HG02973 (cell line): ENCODE results near the gene NEU1.
A peak's percentile ranks its signal among the peaks of the same experiment; 100 is the strongest.
"Not testable (repeated sequence)": the region's sequence is repeated elsewhere in the genome, so short reads cannot be mapped to it uniquely, and the experiment has no call there.

Experiments
- ATAC-seq: cut with Tn5 transposase; IDR thresholded peaks from one replicate; pipeline ENCODE4 v1.9.1; 2021; ENCODE audit warnings: moderate library complexity; ENCODE audit not compliant: unreplicated experiment

Gene NEU1

DNA sequence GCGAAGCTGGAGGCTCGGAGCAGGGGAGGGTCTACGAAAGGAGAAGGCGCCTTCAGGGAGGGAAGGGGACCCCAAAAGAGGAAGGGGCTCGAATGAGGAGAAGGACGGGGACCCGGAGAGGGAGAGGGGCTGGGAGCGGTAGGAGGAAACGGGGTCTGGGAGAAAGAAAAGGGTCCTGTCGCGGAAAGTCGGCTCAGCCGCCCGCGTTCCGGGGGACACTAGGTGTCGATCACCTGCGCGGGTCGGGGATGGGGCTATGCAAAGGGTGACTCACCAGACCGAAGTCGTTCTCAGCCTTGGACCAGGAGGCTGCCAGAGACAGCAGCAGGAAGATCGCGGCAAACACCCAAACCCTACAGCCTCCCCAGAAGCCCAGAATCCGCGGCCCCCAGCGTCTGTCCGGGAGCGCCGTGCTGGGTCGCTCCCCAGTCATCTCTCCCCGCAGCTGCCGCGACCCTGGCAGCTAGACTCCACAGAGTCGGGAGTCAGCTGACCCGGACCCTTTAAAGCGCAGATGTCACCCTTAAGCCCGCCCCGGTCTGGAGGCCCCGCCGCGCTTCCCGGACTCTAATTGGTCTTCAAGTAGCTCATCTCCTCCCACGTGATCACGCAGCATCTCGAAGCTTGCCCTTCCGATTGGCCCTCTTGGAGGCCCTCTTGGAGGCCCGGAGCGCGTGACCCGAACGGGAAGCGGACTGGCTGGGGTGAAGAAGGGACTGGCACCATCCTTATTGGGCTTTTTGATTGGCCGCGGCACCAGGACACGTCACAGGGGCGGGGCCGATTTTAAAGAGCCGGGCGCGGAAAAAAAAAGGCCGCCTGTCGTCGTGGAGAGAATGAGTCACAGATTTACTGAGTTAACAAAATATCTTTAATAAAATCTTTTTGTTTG is at the start of gene NEU1:
TSS of gene NEU1 (minus strand) at position 478 of the 892 bp plus-strand sequence. CDS start at position 433, 45 bp downstream.
- peak; percentile 75 for ATAC-seq

GRCh38 chr6:31911826-31912585 is 49.4 kb upstream of the NEU1 start:
- no peak for ATAC-seq

- not testable (repeated sequence) for ATAC-seq
Observed at GRCh38 chr6:31909298-31909697, 46.7 kb upstream of the NEU1 start.

GRCh38 chr6:31908791-31909190 is 46.2 kb upstream of the NEU1 start:
- peak; percentile 73 for ATAC-seq

DNA sequence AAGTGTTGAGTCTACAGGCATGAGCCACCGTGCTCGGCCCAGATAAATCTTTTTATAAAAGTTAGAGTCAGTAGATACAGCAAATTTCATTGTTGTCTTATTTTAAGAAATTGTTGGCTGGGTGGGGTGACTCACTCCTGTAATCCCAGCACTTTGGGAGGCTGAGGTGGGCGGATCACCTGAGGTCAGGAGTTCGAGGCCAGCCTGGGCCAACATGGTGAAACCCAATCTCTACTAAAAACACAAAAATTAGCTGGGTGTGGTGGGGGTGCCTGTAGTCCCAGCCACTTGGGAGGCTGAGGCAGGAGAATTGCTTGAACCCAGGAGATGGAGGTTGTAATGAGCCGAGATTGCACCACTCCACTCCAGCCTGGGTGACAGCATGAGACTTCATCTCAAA is 45.6 kb upstream of the NEU1 start:
- ATAC-seq = not testable (repeated sequence)

DNA sequence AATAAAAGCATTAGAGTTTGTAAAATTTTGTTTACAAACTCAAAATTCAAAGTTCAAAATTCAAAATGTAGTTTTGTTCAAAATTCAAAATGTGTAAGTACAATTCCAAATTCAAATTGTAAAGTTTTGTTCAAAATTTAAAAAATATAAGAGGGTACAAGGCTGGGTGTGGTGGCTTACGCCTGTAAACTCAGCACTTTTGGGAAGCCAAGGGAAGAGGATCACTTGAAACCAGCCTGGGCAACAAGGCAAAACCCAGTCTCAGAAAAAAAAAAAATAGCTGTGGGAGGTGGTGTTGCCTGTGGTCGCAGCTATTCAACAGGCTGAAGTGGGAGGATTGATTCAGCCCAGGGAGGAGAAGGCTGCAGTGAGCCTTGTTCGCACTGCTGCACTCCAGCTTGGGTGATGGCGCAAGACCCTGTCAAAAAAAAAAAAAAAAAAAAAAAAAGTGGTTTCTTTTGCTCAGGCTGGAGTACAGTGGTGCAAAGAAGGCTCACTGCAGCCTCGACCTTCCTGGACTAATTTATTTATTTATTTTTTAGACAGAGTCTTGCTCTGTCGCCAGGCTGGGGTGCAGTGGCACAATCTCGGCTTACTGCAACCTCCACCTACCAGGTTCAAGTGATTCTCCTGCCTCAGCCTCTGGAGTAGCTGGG is 44.7 kb upstream of the NEU1 start:
- ATAC-seq = no peak

DNA sequence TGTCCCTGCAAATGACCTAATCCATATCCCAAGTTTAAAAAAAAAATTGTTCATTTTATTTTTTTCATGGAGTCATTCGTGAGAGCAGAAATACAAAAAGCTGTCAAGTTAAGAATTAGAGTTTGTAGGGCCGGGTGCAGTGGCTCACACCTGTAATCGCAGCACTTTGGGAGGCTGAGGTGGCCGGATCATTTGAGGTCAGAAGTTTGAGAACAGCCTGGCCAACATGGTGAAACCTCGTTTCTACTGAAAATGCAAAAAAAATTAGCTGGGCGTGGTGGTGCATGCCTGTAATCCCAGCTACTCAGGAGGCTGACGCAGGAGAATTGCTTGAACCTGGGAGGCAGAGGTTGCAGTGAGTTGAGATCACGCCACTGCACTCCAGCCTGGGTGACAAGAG is 44.1 kb upstream of the NEU1 start:
- not testable (repeated sequence) for ATAC-seq

- ATAC-seq = no peak
Observed at GRCh38 chr6:31906122-31906521, 43.5 kb upstream of the NEU1 start.

GRCh38 chr6:31905041-31905440 is 42.4 kb upstream of the NEU1 start:
- ATAC-seq = no peak

- no peak for ATAC-seq
Observed at GRCh38 chr6:31903957-31904356, 41.3 kb upstream of the NEU1 start.

DNA sequence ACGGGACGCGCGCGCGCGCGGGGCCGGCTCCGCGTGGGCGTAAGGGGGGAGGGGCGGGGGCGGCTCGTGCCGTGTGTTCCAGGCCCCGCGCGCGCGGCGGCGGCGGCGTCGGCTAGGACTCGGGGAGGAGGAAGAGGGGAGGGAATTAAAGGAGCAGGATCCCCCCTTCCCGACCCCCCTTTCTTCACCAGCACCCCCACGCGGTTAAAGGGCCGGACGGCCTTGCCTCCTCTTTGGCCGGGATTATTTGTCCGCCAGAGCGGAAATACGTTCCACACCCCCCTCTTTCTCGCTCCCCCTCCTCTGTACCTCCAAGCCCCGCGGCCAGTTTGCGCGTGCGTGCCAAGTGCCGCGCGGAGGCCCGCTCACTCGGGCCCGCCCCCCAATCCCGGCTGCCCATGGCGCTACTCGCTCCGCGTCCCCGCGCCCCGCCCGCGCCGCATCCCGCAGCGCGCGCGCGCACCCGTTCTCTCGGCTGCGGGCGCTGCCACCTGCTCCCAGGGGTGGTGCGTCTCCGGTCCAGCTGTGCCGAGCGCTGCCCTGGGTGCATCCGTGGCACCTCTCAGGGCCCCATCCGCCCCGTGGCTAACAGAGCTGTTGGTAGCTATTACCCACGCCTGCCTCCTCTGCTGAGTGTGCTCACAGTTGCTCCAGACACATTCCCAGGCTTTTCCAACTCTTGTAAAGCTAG is 39.5 kb upstream of the NEU1 start, which contains the start of gene ZBTB12:
TSS of gene ZBTB12 (minus strand) at position 134 of the 691 bp plus-strand sequence. CDS start 781 bp downstream, outside the sequence.
- peak; percentile 38 for ATAC-seq

DNA sequence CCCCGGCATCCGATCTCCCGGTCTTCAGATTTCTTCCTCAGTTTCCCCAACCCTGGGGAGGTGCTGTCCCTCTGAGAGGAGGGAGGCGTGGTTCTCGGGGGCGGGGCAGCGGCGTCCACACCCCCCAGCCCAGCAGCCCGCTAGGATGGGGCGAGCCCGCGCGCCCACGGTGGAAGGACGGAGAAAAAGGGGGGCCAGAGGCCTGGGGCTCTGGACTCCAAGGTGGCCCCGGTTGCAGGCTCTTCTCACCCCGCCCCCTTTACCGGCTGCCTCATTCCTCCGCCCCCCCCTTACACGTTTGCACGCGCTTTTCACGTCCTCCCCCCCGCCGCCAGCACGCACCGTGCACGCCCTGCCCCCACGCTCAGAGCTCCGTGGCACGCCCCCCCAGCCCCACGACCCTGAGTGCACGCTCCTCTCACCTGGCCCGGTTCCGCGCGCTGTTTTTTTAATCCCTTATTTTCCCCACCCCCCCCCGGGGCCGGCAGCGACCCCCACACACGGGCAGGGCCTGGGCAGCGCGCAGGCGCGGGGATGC is 38.9 kb upstream of the NEU1 start:
- no peak for ATAC-seq

DNA sequence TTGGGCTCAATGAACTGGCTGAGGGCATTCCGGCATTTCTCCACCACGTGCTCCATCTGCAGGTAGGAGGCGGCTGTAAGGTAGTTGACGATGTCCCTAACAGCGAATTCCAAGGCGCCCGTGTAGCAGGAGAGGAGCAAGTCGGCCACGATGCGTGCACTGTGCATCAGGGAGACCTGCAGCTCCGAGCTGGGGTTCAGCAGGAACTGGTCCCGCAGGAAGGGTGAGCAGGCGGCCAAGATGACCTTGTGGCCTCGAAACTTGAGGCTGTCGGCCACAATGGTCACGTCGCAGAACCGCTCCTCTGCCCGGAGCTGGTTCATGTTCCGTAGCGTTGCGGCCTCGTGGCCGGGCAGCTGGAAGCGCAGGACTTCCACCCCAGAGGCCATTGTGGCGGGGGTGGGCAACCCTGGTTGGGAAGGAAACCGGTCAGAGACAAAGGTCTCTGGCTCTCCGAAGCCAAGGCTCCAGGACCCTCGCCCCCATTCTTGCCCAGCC is 38.3 kb upstream of the NEU1 start:
- ATAC-seq = no peak

DNA sequence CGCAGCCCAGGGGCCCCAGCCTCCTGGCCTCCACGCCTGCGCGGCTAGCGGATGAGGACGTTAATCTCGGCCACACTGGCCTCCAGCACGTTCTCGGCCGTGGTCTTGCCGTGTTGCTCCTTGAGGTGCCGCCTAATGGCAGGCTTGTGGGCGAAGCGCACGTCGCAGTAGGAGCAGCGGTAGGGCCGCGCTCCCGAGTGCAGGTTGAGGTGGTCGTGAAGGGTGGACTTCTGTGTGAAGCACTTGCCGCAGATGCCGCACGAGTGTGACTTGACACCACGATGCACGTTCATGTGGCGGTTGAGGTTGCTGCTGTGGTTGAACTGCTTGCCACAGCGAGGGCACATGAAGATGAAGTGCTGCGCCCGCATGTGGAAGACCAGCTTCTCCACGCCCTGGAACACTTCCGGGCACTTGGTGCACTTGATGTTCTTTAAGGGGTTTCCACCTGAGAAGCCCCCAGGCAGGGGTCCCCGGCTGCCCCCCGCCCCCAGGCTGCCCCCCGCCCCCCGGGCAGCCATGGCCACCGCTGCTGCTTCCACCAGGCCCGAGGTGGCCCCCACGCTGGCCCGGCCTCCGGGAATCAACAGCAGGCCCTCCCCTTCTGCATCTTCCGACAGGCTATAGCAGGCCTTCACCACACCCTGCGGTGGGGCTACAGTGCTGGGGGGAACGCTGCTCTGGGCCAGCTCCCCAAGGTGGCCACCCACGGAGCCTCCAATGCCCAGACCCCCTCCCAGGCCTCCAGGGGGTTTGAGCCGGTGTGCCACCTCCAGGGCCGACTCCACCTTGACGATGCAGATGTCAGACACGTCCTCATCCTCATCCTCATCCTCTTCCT is 37.5 kb upstream of the NEU1 start:
- ATAC-seq = no peak

DNA sequence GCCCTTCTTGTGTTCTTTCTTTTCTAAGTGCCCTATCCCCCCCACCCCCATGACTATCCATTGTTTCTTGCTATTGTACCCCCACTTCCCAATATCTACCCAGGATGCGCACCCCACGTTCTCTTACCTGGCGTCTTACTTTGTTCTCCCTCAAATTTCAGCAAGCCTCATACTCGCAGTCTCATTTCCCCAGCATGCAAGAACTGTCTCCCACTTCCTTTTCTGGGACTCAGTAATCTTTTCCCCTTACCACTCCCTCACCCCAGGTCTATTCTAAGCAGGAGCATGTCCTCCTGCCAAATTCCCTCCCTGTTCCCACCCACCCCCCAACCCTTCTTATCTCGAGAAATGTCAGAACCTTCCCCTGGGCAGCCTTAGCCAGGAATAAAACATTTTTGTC is 36.6 kb upstream of the NEU1 start:
- ATAC-seq = no peak

DNA sequence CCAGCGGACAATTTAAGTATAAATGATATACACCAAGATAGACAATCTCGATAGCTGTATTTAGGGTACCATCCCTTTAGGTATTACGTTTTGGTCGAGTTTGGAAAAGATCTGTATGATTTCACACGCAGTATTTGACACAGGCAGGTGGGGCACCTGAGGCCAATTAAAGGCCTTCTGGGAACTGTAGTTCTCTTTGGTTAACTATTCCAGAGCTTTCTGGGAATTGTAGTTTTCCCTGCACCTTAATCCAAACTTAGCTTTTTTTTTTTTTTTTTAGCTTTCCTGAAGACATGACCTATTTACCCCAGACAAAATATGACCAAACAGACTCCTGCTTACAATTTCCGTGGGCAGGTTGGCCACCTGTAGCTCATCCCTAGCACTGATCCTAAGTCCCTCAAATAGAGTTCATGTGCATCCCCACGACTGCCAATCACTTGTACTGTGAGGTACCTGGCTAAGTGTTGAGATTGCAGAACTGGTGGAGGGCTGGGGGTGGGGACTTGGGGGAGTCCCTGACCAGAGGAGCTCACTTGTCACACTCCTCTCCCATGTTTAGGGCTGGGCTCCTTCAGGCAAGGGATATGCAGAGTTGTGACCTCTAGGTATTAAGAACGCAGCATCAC is 35.9 kb upstream of the NEU1 start:
- ATAC-seq = no peak

DNA sequence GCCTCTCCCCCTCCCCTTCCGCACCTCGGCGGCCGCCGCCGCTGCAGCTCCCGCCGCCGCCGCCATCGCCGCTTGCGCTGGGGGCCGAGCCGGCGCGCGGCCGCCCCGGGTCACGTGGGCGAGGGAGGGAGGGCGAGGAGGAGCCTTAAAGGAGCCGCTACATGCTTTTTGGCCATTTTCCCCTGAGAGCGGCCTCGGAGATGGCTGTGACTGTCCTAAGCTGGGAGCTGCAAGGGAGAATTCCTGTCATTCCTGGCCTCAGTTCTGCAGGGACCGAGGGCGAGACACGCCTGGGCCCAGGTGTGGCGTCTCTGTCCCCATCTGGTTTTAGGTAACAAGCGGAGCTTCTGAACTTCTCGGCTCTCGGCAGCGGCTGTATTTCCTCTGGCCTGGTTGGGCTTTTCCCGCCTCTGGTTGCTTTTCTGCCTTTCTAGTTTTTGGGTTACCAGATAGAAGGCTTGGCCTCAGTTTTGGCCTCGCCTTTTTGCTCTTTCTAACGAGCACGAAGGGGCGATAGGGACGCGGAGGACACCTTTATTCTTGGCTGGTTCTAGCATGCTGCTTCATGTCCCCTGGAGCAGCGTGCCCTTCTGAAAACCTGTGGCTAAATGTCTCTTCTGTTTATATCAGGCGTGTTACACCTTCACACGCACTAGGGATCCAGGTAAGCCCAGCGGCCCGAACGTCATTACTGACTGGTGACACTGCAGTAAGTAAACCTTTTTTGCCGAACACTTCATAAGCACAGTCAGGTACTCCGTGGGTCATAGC is 35.2 kb upstream of the NEU1 start, which contains the start of gene EHMT2:
TSS of gene EHMT2 (minus strand) at position 87 of the 771 bp plus-strand sequence. CDS start at position 66, 21 bp downstream.
- no peak for ATAC-seq
